ENCODE results near the gene MEI1.

- no peak for TF ChIP-seq CTCF (conservative IDR thresholded peaks at IDR 0.05)
- TF ChIP-seq EZH2 (IDR thresholded peaks at IDR 0.05; ENCODE audit: low read depth), result no peak
Measured at GRCh38 chr22:41782751-41783150, 83.4 kb downstream of the MEI1 start.
